C4-2B (cell line): ENCODE results near the gene CCDC88B.

ENCODE experiments used
- ZFX ChIP-seq: fragments of 450-650 bp; IDR thresholded peaks from 2 replicates; pipeline ENCODE4 v1.6.1; 2017
- TF ChIP-seq, protein P1 (sequence below): fragments of 450-650 bp; conservative IDR thresholded peaks from 2 replicates; pipeline ENCODE4 v1.5.1; 2017; ENCODE audit warnings: mild to moderate bottlenecking

DNA sequence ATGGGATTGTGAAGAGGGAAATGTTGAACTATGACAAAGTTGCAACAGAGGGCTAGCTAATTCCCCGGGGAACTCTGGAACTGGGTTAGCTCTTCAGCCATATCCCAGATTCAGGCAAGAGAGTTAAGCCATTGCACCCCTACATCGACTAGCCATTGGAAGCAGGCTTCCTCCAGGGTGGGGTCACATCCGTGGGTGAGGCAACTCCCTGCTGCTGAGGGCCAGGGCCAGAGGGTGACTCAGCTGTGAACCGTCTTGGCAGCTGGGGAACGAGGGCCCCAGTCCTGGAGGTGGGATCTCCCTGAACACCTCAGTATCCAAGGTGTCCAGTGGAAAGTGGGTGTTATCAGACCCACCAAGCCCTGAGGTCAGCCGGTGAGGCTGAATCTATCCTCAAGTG, 60.1 kb downstream of the CCDC88B start:
- TF ChIP-seq, protein P1, sequence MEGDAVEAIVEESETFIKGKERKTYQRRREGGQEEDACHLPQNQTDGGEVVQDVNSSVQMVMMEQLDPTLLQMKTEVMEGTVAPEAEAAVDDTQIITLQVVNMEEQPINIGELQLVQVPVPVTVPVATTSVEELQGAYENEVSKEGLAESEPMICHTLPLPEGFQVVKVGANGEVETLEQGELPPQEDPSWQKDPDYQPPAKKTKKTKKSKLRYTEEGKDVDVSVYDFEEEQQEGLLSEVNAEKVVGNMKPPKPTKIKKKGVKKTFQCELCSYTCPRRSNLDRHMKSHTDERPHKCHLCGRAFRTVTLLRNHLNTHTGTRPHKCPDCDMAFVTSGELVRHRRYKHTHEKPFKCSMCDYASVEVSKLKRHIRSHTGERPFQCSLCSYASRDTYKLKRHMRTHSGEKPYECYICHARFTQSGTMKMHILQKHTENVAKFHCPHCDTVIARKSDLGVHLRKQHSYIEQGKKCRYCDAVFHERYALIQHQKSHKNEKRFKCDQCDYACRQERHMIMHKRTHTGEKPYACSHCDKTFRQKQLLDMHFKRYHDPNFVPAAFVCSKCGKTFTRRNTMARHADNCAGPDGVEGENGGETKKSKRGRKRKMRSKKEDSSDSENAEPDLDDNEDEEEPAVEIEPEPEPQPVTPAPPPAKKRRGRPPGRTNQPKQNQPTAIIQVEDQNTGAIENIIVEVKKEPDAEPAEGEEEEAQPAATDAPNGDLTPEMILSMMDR: no peak
- TF ChIP-seq ZFX: no peak
